Uterus (tissue), 2 donors: ENCODE results near the gene COL23A1.

ENCODE experiments used
- POLR2A ChIP-seq, 2 donors: fragments of 450-650 bp; IDR thresholded peaks; one replicate each; pipeline ENCODE4 v1.6.1; 2016; ENCODE audit warnings: antibody characterized with exemption in 2 of 2, mild to moderate bottlenecking in 1 of 2, moderate library complexity in 1 of 2
- TF ChIP-seq, protein P1 (sequence below), 4 experiments: fragments of 200-600 bp in 2 of 4; fragments of 450-650 bp in 2 of 4; sonication (generic) in 2 of 4; IDR thresholded peaks; one replicate each; pipeline ENCODE4 v1.5.1; 2016 to 2019; ENCODE audit warnings: antibody characterized with exemption in 4 of 4, mild to moderate bottlenecking in 2 of 4, moderate library complexity in 1 of 4

DNA sequence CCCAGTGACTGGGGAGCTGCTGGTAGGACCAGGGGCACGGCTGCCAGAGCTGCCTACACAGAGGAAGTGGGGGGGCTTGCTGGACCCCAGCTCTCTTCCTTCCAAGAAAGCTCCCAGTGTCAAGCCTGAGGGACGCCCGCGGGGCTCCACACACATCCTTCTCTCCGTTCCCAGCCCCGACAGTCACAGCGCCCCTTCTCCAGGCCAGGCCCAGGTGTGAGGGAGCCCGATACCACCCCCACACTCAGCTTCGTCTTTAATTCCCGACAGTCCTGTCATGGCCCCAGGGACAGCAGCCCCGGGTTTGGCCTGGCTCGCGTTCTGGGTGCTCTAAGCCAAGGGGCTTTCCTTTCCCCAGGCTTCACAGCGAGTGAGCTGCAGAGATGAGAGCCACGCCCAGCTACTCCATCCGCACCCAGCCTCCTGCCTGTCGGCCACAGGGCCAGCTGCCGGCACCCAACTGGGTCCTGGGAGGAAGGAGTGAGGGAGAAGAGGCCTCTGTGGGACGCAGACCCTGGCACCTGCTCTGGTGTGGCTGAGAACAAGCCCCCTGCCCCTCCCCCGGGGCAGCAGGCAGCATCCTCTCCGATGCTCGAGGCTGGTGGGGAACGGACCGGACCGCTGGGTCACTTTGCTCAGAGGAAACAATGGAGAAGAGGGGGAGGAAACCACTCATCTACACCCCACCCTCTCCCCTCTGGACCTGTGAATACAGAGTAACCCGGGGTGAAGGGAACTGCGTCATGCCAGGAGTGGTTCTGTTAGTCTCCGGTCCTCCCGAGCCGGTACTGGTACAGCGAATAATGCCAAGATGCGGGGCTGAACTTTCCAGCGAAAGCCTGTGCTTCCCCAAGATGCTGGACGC is 303.7 kb downstream of the COL23A1 start:
- TF ChIP-seq, protein P1, sequence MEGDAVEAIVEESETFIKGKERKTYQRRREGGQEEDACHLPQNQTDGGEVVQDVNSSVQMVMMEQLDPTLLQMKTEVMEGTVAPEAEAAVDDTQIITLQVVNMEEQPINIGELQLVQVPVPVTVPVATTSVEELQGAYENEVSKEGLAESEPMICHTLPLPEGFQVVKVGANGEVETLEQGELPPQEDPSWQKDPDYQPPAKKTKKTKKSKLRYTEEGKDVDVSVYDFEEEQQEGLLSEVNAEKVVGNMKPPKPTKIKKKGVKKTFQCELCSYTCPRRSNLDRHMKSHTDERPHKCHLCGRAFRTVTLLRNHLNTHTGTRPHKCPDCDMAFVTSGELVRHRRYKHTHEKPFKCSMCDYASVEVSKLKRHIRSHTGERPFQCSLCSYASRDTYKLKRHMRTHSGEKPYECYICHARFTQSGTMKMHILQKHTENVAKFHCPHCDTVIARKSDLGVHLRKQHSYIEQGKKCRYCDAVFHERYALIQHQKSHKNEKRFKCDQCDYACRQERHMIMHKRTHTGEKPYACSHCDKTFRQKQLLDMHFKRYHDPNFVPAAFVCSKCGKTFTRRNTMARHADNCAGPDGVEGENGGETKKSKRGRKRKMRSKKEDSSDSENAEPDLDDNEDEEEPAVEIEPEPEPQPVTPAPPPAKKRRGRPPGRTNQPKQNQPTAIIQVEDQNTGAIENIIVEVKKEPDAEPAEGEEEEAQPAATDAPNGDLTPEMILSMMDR (IDR thresholded peaks at IDR 0.05), result no peak
- TF ChIP-seq POLR2A (IDR thresholded peaks at IDR 0.05), result no peak
